HEK293 (cell line): ENCODE results near the gene SYNGR4.

Source experiments
- BCL6B ChIP-seq: fragments of 450-650 bp; formaldehyde crosslinking; IDR thresholded peaks from 2 replicates; pipeline ENCODE4 v1.5.1; 2017; ENCODE audit warnings: missing biosample characterization, missing genetic modification characterization
- HOXD13 ChIP-seq: sonication (generic); formaldehyde crosslinking; IDR thresholded peaks from 2 replicates; pipeline ENCODE4 v1.8.0; 2022; ENCODE audit warnings: missing genetic modification reagents, borderline replicate concordance
- KLF16 ChIP-seq: fragments of 450-650 bp; formaldehyde crosslinking; IDR thresholded peaks from 2 replicates; pipeline ENCODE4 v1.5.1; 2017; ENCODE audit warnings: missing biosample characterization, missing genetic modification characterization
- KLF17 ChIP-seq: fragments of 450-650 bp; formaldehyde crosslinking; IDR thresholded peaks from 2 replicates; pipeline ENCODE4 v1.5.1; 2016; ENCODE audit warnings: missing biosample characterization, missing genetic modification characterization
- KLF7 ChIP-seq: fragments of 450-650 bp; formaldehyde crosslinking; IDR thresholded peaks from 2 replicates; pipeline ENCODE4 v1.5.1; 2016; ENCODE audit warnings: missing biosample characterization, missing genetic modification characterization, borderline replicate concordance
- KLF8 ChIP-seq: fragments of 450-650 bp; formaldehyde crosslinking; IDR thresholded peaks from 2 replicates; pipeline ENCODE4 v1.5.1; 2016; ENCODE audit warnings: missing biosample characterization, missing genetic modification characterization
- MEIS1 ChIP-seq: sonication (generic); formaldehyde crosslinking; IDR thresholded peaks from 2 replicates; pipeline ENCODE4 v1.8.1; 2022; ENCODE audit warnings: missing genetic modification reagents, mild to moderate bottlenecking, borderline replicate concordance
- SP7 ChIP-seq: fragments of 450-650 bp; formaldehyde crosslinking; IDR thresholded peaks from 2 replicates; pipeline ENCODE4 v1.5.1; 2016; ENCODE audit warnings: missing biosample characterization, missing genetic modification characterization
- TRIM28 ChIP-seq: IDR thresholded peaks from 2 replicates; pipeline ENCODE4 v1.6.1; 2011; ENCODE audit warnings: low read length, control low read depth, borderline replicate concordance
- WT1 ChIP-seq: fragments of 450-650 bp; formaldehyde crosslinking; IDR thresholded peaks from 2 replicates; pipeline ENCODE4 v1.5.1; 2016; ENCODE audit warnings: missing biosample characterization, missing genetic modification characterization
- ZBTB11 ChIP-seq: fragments of 450-650 bp; formaldehyde crosslinking; conservative IDR thresholded peaks from 2 replicates; pipeline ENCODE4 v1.5.1; 2016; ENCODE audit warnings: low read depth, missing biosample characterization, missing genetic modification characterization
- ZBTB20 ChIP-seq: fragments of 450-650 bp; formaldehyde crosslinking; IDR thresholded peaks from 2 replicates; pipeline ENCODE4 v1.5.1; 2016; ENCODE audit warnings: missing biosample characterization, missing genetic modification characterization
- ZBTB48 ChIP-seq: fragments of 450-650 bp; formaldehyde crosslinking; IDR thresholded peaks from 2 replicates; pipeline ENCODE4 v1.5.1; 2016; ENCODE audit warnings: missing biosample characterization, missing genetic modification characterization
- ZEB2 ChIP-seq: fragments of 450-650 bp; formaldehyde crosslinking; IDR thresholded peaks from 2 replicates; pipeline ENCODE4 v1.5.1; 2016; ENCODE audit warnings: missing biosample characterization, missing genetic modification characterization
- ZNF169 ChIP-seq: fragments of 450-650 bp; formaldehyde crosslinking; IDR thresholded peaks from 2 replicates; pipeline ENCODE4 v1.5.1; 2016; ENCODE audit warnings: missing biosample characterization, missing genetic modification characterization
- ZNF214 ChIP-seq: fragments of 450-650 bp; formaldehyde crosslinking; IDR thresholded peaks from 2 replicates; pipeline ENCODE4 v1.5.1; 2017; ENCODE audit warnings: missing biosample characterization, mild to moderate bottlenecking, missing genetic modification characterization, borderline replicate concordance
- ZNF335 ChIP-seq: fragments of 450-650 bp; formaldehyde crosslinking; conservative IDR thresholded peaks from 2 replicates; pipeline ENCODE4 v1.5.1; 2016; ENCODE audit warnings: missing biosample characterization, missing genetic modification characterization
- ZNF354C ChIP-seq: fragments of 450-650 bp; formaldehyde crosslinking; IDR thresholded peaks from 2 replicates; pipeline ENCODE4 v1.5.1; 2016; ENCODE audit warnings: missing biosample characterization, missing genetic modification characterization, low read depth, borderline replicate concordance
- ZNF404 ChIP-seq: fragments of 450-650 bp; formaldehyde crosslinking; IDR thresholded peaks from 2 replicates; pipeline ENCODE4 v1.5.1; 2017; ENCODE audit warnings: missing biosample characterization, missing genetic modification characterization
- ZNF423 ChIP-seq: fragments of 450-650 bp; formaldehyde crosslinking; IDR thresholded peaks from 2 replicates; pipeline ENCODE4 v1.5.1; 2016; ENCODE audit warnings: missing biosample characterization, missing genetic modification characterization
- ZNF473 ChIP-seq: fragments of 450-650 bp; formaldehyde crosslinking; IDR thresholded peaks from 2 replicates; pipeline ENCODE4 v1.5.1; 2017; ENCODE audit warnings: missing biosample characterization, missing genetic modification characterization
- ZNF600 ChIP-seq: fragments of 450-650 bp; formaldehyde crosslinking; IDR thresholded peaks from 2 replicates; pipeline ENCODE4 v1.5.1; 2016; ENCODE audit warnings: missing biosample characterization, missing genetic modification characterization
- ZNF610 ChIP-seq: fragments of 450-650 bp; formaldehyde crosslinking; IDR thresholded peaks from 2 replicates; pipeline ENCODE4 v1.5.1; 2016; ENCODE audit warnings: missing biosample characterization, missing genetic modification characterization, borderline replicate concordance
- ZNF660 ChIP-seq: fragments of 450-650 bp; IDR thresholded peaks from 2 replicates; pipeline ENCODE4 v1.5.1; 2018; ENCODE audit warnings: missing biosample characterization, mild to moderate bottlenecking, missing genetic modification characterization
- ZNF707 ChIP-seq: fragments of 450-650 bp; formaldehyde crosslinking; IDR thresholded peaks from 2 replicates; pipeline ENCODE4 v1.5.1; 2016; ENCODE audit warnings: missing biosample characterization, missing genetic modification characterization
- ZNF777 ChIP-seq: fragments of 450-650 bp; formaldehyde crosslinking; IDR thresholded peaks from 2 replicates; pipeline ENCODE4 v1.5.1; 2017; ENCODE audit warnings: missing biosample characterization, missing genetic modification characterization, borderline replicate concordance
- ZNF843 ChIP-seq: fragments of 450-650 bp; formaldehyde crosslinking; IDR thresholded peaks from 2 replicates; pipeline ENCODE4 v1.5.1; 2016; ENCODE audit warnings: missing biosample characterization, missing genetic modification characterization
- ZSCAN16 ChIP-seq: fragments of 450-650 bp; formaldehyde crosslinking; IDR thresholded peaks from 2 replicates; pipeline ENCODE4 v1.5.1; 2016; ENCODE audit warnings: missing biosample characterization, missing genetic modification characterization
- ZXDB ChIP-seq: fragments of 450-650 bp; formaldehyde crosslinking; IDR thresholded peaks from 2 replicates; pipeline ENCODE4 v1.5.1; 2016; ENCODE audit warnings: missing biosample characterization, missing genetic modification characterization
- TF ChIP-seq, protein P1 (sequence below): fragments of 450-650 bp; formaldehyde crosslinking; IDR thresholded peaks from 2 replicates; pipeline ENCODE4 v1.5.1; 2017; ENCODE audit warnings: missing biosample characterization, missing genetic modification characterization

SYNGR4 gene

DNA sequence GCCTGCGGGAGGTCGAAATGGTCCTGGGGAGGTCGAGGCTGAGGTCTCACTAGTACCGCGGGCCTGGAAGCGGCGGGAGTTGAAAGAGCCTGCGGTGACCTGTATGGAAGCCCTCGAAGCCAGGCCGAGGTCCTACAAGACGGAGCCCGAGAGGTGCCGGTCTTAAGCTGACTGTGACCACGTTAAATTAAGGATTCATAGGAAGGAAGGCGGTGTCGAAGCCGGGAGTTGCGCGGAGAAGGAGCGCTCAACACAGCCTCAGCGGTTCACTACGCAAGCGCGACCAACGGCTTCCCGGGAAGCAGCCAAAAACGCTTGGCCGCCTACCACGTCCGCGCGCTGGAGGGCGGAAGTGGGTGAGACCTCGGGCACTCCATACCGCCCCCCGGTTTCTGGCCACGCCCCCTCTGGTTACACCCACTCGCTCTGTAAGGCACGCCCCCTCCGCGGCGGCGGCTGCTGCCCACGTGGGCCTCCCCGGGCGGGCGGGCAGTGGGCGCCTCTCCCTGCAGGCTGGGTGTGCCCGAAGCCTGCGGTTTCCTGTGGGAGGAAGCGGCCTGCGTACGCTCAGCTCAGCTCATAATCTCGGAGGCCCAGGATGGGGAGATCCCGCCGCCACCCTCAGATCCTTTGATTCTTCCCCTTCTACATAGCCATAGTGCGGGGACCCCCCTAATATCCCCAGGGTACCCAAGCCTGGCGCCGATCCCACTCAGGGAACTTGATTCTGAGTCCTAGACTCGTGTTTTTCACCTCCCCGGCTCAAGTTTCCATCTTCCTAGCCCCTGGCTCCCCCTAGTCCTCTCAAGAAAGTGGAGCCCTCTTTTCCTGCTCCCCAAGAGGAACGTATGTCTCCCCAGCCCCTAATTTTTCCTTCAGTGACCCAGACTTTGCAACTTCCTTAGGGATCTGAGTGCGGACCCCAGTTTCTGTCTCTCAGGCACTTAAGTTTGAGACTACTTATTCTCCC lies 42.3 kb upstream of the SYNGR4 start (continued):
- TF ChIP-seq, protein P1, sequence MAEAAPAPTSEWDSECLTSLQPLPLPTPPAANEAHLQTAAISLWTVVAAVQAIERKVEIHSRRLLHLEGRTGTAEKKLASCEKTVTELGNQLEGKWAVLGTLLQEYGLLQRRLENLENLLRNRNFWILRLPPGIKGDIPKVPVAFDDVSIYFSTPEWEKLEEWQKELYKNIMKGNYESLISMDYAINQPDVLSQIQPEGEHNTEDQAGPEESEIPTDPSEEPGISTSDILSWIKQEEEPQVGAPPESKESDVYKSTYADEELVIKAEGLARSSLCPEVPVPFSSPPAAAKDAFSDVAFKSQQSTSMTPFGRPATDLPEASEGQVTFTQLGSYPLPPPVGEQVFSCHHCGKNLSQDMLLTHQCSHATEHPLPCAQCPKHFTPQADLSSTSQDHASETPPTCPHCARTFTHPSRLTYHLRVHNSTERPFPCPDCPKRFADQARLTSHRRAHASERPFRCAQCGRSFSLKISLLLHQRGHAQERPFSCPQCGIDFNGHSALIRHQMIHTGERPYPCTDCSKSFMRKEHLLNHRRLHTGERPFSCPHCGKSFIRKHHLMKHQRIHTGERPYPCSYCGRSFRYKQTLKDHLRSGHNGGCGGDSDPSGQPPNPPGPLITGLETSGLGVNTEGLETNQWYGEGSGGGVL, result peak; percentile 89
- TF ChIP-seq ZNF610 (no peak), ZBTB20 (tag by site-specific recombination) (peak; percentile 64; the same call in 1 of the 2 replicates), KLF17 (tag by site-specific recombination) (no peak), ZNF660 (tag by site-specific recombination) (peak; percentile 45; the same call in 1 of the 2 replicates), ZNF169 (no peak), ZEB2 (tag by site-specific recombination) (peak; percentile 48; the same call in 1 of the 2 replicates), KLF7 (tag by site-specific recombination) (peak; percentile 65; the same call in 1 of the 2 replicates), ZNF214 (tag by site-specific recombination) (no peak), HOXD13 (no peak), ZNF404 (tag by site-specific recombination) (no peak), KLF8 (peak; percentile 91), BCL6B (tag by site-specific recombination) (no peak), ZXDB (tag by site-specific recombination) (peak; percentile 38), ZSCAN16 (tag by site-specific recombination) (no peak), MEIS1 (CRISPR knock-in tag) (no peak), ZNF707 (no peak), ZBTB11 (tag by site-specific recombination) (peak; percentile 55), KLF16 (tag by site-specific recombination) (peak; percentile 97), SP7 (tag by site-specific recombination) (peak; percentile 86), WT1 (peak; percentile 56; the same call in 1 of the 2 replicates), ZNF354C (tag by site-specific recombination) (no peak), ZNF843 (tag by site-specific recombination) (peak; percentile 28), TRIM28 (no peak), ZNF335 (tag by site-specific recombination) (peak; percentile 96), ZNF600 (no peak), ZNF777 (tag by site-specific recombination) (peak; percentile 80; the same call in 1 of the 2 replicates), ZNF473 (tag by site-specific recombination) (no peak), ZBTB48 (tag by site-specific recombination) (peak; percentile 47; the same call in 1 of the 2 replicates), ZNF423 (tag by site-specific recombination) (peak; percentile 92)
